Epithelial cell of alveolus of lung (primary cell): Measurements from ENCODE around the gene FRK. TPM values are rescaled to one million over a fixed set of nuclear protein-coding genes. Genes with fewer than 3 reads are reported as not detected.

ENCODE experiments used
- total RNA-seq: library from RNA; depleted of rRNA; stranded (reverse); fragments of >200 nt; gene quantifications from 2 replicates; pipeline ENCODE4 v1.2.1, GENCODE V29; 2015

FRK gene
- total RNA-seq, result 0.32 and 0.52 TPM in 2 replicates

DNA sequence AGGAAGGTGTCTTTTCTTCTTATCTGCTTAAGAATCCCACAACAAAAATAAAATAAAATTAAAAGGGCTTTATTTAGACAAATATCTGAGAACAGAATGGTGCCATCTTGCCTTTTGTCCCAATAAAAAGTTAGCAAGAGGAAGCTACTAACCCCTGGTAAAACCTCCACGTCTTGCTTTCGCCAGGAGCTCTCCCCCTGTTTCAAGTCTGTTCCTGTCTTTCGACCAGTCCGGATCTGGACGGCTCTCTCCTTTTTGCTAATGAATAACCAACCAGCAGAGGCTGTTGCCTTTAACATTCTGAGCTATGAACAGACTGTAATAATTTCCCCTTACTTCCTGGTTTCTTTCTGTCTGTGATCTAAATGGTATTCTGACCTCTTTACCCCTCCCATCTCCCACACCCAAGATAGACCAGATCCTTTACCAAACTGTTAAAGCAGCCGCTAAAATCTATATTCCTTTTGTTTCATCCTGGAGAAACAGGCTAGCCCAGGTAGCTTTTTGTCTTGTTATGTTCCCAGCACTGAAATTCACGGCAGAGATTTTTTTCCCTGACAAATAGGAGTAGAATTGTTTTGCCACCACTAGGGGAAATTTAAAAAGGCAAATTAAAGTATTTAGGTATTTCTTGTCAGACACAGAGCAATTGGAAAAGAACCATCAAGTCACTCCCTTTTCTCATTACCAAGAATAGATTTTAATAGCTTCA, at the start of gene FRK:
FRK (minus strand) TSS at position 320 of the 712 bp plus-strand sequence. CDS start 580 bp downstream, outside the sequence.

GRCh38 chr6:116100419-116101301, 40.0 kb upstream of the FRK start, which contains the start of gene NT5DC1:
Gene NT5DC1 (plus strand): TSS chr6:116100853. CDS start chr6:116100931, 78 bp downstream.

Other genes with a start within 250 kb of the FRK start
- 8.3 and 8.9 TPM in 2 replicates for gene NT5DC1, start 40.0 kb upstream of the FRK start, total RNA-seq
- 0.08 and 0.13 TPM in 2 replicates for gene COL10A1, start 65.2 kb upstream of the FRK start, total RNA-seq
- 10.6 and 28.3 TPM in 2 replicates for gene TSPYL4, start 193.2 kb upstream of the FRK start, total RNA-seq
- gene TSPYL1, start 219.0 kb upstream of the FRK start, total RNA-seq, result 48.4 and 57.9 TPM in 2 replicates